ENCODE data around the gene TRMT2A. TPM values are rescaled to one million over a fixed set of nuclear protein-coding genes. Genes with fewer than 3 reads are reported as not detected.

TRMT2A gene
- total RNA-seq, 1 experiment from 2014 or later: 47.1 TPM

- no peaks in the 10 kb centered on the region for H3K4me1 Mint-ChIP-seq (ENCODE audit: insufficient read depth, unreplicated experiment)
Measured at GRCh38 chr22:20108757-20109230, 8.2 kb downstream of the TRMT2A start.

GRCh38 chr22:20107951-20108756, 8.9 kb downstream of the TRMT2A start:
- CTCF ChIA-PET: interaction anchor here (0.5 to 1.3 kb wide), 5 partner anchors 9 to 161 kb away, joined by 3 to 5 read pairs (median 4); partner anchors contain the start of gene TRMT2A
- peaks cover 80% of the 10 kb centered on the region for H3K36me3 Mint-ChIP-seq (ENCODE audit: insufficient read depth, unreplicated experiment)
- POLR2A ChIA-PET: interaction anchor here (0.5 to 1.4 kb wide), 2 partner anchors 9 to 12 kb away, joined by 3 to 5 read pairs; partner anchors contain the start of gene TRMT2A

More at GRCh38 chr22:20108757-20109230, 8.2 kb downstream of the TRMT2A start:
- peaks cover 75% of the 10 kb centered on the region for H3K36me3 Mint-ChIP-seq (ENCODE audit: insufficient read depth, unreplicated experiment)
- ChIA-PET CTCF (interaction anchor here (0.6 to 1.3 kb wide), 5 partner anchors 9 to 222 kb away, joined by 3 to 5 read pairs (median 3); partner anchors contain the start of gene TRMT2A), POLR2A (interaction anchor here (0.5 to 1.4 kb wide), 2 partner anchors 8 to 12 kb away, joined by 3 to 5 read pairs; partner anchors contain the start of gene TRMT2A)
- no peaks in the 10 kb centered on the region for H3K9me3 Mint-ChIP-seq (ENCODE audit: unreplicated experiment)
- no peak for DNase-seq (ENCODE audit: unreplicated experiment)
- H3K4me3 Mint-ChIP-seq (ENCODE audit: unreplicated experiment): no peak overlapping the region
- no peak overlapping the region for H3K27ac Mint-ChIP-seq (ENCODE audit: low read depth, unreplicated experiment)
- TF ChIP-seq CTCF (IDR thresholded peaks at IDR 0.05; ENCODE audit: unreplicated experiment): no peak
- BruUV-seq (replicated peaks): no TSS peak
- intact Hi-C loops (cut with micrococcal nuclease): no loop called here
- H3K27me3 Mint-ChIP-seq (ENCODE audit: insufficient read depth, unreplicated experiment): no peaks in the 10 kb centered on the region

GRCh38 chr22:20107471-20107901, 9.5 kb downstream of the TRMT2A start:
- H3K4me3 Mint-ChIP-seq (ENCODE audit: unreplicated experiment): no peak overlapping the region
- peaks cover 86% of the 10 kb centered on the region for H3K36me3 Mint-ChIP-seq (ENCODE audit: insufficient read depth, unreplicated experiment)
- no peak for TF ChIP-seq CTCF (IDR thresholded peaks at IDR 0.05; ENCODE audit: unreplicated experiment)
- H3K27me3 Mint-ChIP-seq (ENCODE audit: insufficient read depth, unreplicated experiment): no peaks in the 10 kb centered on the region
- no peak for DNase-seq (ENCODE audit: unreplicated experiment)
- no peaks in the 10 kb centered on the region for H3K9me3 Mint-ChIP-seq (ENCODE audit: unreplicated experiment)
- intact Hi-C loops (cut with micrococcal nuclease): no loop called here
- BruUV-seq (replicated peaks): no TSS peak
- no peaks in the 10 kb centered on the region for H3K4me1 Mint-ChIP-seq (ENCODE audit: insufficient read depth, unreplicated experiment)
- CTCF ChIA-PET: interaction anchor here (0.5 to 1.3 kb wide), 3 partner anchors 10 to 20 kb away, joined by 3 to 5 read pairs (median 4); partner anchors contain the start of gene TRMT2A
- POLR2A ChIA-PET: no interaction called here
- H3K27ac Mint-ChIP-seq (ENCODE audit: low read depth, unreplicated experiment): no peak overlapping the region

More at GRCh38 chr22:20107951-20108756, 8.9 kb downstream of the TRMT2A start:
- H3K4me1 Mint-ChIP-seq (ENCODE audit: insufficient read depth, unreplicated experiment): no peaks in the 10 kb centered on the region
- DNase-seq (ENCODE audit: unreplicated experiment): no peak
- no peaks in the 10 kb centered on the region for H3K27me3 Mint-ChIP-seq (ENCODE audit: insufficient read depth, unreplicated experiment)
- no peak overlapping the region for H3K27ac Mint-ChIP-seq (ENCODE audit: low read depth, unreplicated experiment)
- H3K4me3 Mint-ChIP-seq (ENCODE audit: unreplicated experiment): no peak overlapping the region
- no peaks in the 10 kb centered on the region for H3K9me3 Mint-ChIP-seq (ENCODE audit: unreplicated experiment)
- no TSS peak for BruUV-seq (replicated peaks)
- TF ChIP-seq CTCF (IDR thresholded peaks at IDR 0.05; ENCODE audit: unreplicated experiment): no peak
- intact Hi-C loops (cut with micrococcal nuclease): no loop called here

- H3K4me1 Mint-ChIP-seq (ENCODE audit: insufficient read depth, unreplicated experiment): no peaks in the 10 kb centered on the region
- peaks cover 82% of the 10 kb centered on the region for H3K36me3 Mint-ChIP-seq (ENCODE audit: insufficient read depth, unreplicated experiment)
- TF ChIP-seq CTCF (IDR thresholded peaks at IDR 0.05; ENCODE audit: unreplicated experiment): no peak
- no peak overlapping the region for H3K27ac Mint-ChIP-seq (ENCODE audit: low read depth, unreplicated experiment)
- ChIA-PET CTCF (interaction anchor here (0.6 to 0.9 kb wide), 2 partner anchors 19 to 1545 kb away, joined by 3 to 4 read pairs; no protein-coding TSS in a partner anchor), POLR2A (no interaction called here)
- no peaks in the 10 kb centered on the region for H3K27me3 Mint-ChIP-seq (ENCODE audit: insufficient read depth, unreplicated experiment)
- no peaks in the 10 kb centered on the region for H3K9me3 Mint-ChIP-seq (ENCODE audit: unreplicated experiment)
- DNase-seq (ENCODE audit: unreplicated experiment): no peak
- intact Hi-C loops (cut with micrococcal nuclease): no loop called here
- no peak overlapping the region for H3K4me3 Mint-ChIP-seq (ENCODE audit: unreplicated experiment)
- BruUV-seq (replicated peaks): no TSS peak
Measured at GRCh38 chr22:20106849-20107237, 10.2 kb downstream of the TRMT2A start.
